ENCODE results near the gene KCNMA1.

Gene KCNMA1

DNA sequence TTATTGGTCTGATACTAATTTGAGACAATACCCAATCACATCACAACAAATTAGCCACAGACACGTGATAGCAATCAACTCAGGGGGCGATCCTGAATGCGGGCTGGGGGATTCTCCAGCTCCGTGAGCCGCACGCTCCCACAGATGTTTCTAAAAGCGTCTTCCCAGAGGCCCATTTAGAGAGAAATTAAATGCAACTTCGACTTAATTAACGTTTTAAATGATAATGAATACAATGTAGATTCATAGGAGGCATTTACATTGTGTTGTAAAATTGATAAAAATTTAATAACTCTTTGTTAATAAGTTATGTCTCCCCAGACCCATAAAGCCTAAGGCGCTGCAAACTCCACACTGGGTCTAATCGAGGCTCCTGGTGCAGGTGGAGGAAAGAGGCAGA, 642.6 kb downstream of the KCNMA1 start:
- no peaks in the 10 kb centered on the region for H3K9me2 ChIP-seq (replicated peaks; ENCODE audit: insufficient read depth, low read length)
- no peaks in the 10 kb centered on the region for H3K9me3 ChIP-seq (ENCODE audit: insufficient read depth, low read length)
- no peak overlapping the region for H3K27ac ChIP-seq (ENCODE audit: low read depth, low read length)
- no peak overlapping the region for H3K9ac ChIP-seq (ENCODE audit: low read length)
- H3K4me3 ChIP-seq (ENCODE audit: insufficient read depth, low read length, poor library complexity, severe bottlenecking) = no peak overlapping the region
- TF ChIP-seq, protein P1, sequence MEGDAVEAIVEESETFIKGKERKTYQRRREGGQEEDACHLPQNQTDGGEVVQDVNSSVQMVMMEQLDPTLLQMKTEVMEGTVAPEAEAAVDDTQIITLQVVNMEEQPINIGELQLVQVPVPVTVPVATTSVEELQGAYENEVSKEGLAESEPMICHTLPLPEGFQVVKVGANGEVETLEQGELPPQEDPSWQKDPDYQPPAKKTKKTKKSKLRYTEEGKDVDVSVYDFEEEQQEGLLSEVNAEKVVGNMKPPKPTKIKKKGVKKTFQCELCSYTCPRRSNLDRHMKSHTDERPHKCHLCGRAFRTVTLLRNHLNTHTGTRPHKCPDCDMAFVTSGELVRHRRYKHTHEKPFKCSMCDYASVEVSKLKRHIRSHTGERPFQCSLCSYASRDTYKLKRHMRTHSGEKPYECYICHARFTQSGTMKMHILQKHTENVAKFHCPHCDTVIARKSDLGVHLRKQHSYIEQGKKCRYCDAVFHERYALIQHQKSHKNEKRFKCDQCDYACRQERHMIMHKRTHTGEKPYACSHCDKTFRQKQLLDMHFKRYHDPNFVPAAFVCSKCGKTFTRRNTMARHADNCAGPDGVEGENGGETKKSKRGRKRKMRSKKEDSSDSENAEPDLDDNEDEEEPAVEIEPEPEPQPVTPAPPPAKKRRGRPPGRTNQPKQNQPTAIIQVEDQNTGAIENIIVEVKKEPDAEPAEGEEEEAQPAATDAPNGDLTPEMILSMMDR (IDR thresholded peaks at IDR 0.05; ENCODE audit: insufficient read depth, low read length, poor library complexity, severe bottlenecking) = no peak
- TF ChIP-seq EZH2phosphoT487 (conservative IDR thresholded peaks at IDR 0.05; ENCODE audit: low read length) = no peak
- no peaks in the 10 kb centered on the region for H4K20me1 ChIP-seq (ENCODE audit: low read depth, low read length)
- H3K79me2 ChIP-seq (ENCODE audit: insufficient read depth, low read length) = no peaks in the 10 kb centered on the region
- H3K36me3 ChIP-seq (ENCODE audit: low read length) = no peaks in the 10 kb centered on the region
- no peak overlapping the region for H3K4me2 ChIP-seq (ENCODE audit: low read depth, low read length, poor library complexity, severe bottlenecking)
- no peak overlapping the region for H2AFZ ChIP-seq (ENCODE audit: low read depth, low read length, severe bottlenecking)
- H3K27me3 ChIP-seq (ENCODE audit: low read length) = no peaks in the 10 kb centered on the region
- H3F3A ChIP-seq (ENCODE audit: insufficient read depth) = no peaks in the 10 kb centered on the region

DNA sequence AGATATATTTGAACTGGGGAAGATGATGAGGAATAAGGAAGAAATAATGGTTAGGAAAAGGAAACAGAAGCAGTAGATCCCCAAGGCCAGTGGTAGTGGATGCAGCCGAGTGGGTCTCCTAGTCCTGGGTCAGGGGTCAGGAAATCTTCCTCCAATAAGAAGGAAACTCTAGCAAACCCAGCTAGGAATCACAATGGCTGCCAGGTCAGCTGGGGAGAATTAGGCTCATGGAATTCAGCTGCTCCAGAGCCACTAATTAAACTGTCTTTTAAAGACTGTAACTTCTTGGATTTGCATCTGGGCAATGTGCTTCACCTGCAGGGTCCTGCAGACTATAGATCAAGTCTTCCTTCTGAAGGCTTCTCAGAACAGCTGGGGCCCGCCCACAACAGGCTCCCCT, 644.4 kb downstream of the KCNMA1 start:
- no peak overlapping the region for H3K4me2 ChIP-seq (ENCODE audit: low read depth, low read length, poor library complexity, severe bottlenecking)
- no peak overlapping the region for H3K4me3 ChIP-seq (ENCODE audit: insufficient read depth, low read length, poor library complexity, severe bottlenecking)
- no peaks in the 10 kb centered on the region for H4K20me1 ChIP-seq (ENCODE audit: low read depth, low read length)
- H3F3A ChIP-seq (ENCODE audit: insufficient read depth) = no peaks in the 10 kb centered on the region
- no peaks in the 10 kb centered on the region for H3K9me2 ChIP-seq (replicated peaks; ENCODE audit: insufficient read depth, low read length)
- H3K36me3 ChIP-seq (ENCODE audit: low read length) = no peaks in the 10 kb centered on the region
- no peaks in the 10 kb centered on the region for H3K27me3 ChIP-seq (ENCODE audit: low read length)
- TF ChIP-seq EZH2phosphoT487 (conservative IDR thresholded peaks at IDR 0.05; ENCODE audit: low read length) = no peak
- TF ChIP-seq, protein P1 (IDR thresholded peaks at IDR 0.05; ENCODE audit: insufficient read depth, low read length, poor library complexity, severe bottlenecking) = no peak
- no peaks in the 10 kb centered on the region for H3K79me2 ChIP-seq (ENCODE audit: insufficient read depth, low read length)
- no peak overlapping the region for H2AFZ ChIP-seq (ENCODE audit: low read depth, low read length, severe bottlenecking)
- no peaks in the 10 kb centered on the region for H3K9me3 ChIP-seq (ENCODE audit: insufficient read depth, low read length)
- H3K9ac ChIP-seq (ENCODE audit: low read length) = no peak overlapping the region
- no peak overlapping the region for H3K27ac ChIP-seq (ENCODE audit: low read depth, low read length)

DNA sequence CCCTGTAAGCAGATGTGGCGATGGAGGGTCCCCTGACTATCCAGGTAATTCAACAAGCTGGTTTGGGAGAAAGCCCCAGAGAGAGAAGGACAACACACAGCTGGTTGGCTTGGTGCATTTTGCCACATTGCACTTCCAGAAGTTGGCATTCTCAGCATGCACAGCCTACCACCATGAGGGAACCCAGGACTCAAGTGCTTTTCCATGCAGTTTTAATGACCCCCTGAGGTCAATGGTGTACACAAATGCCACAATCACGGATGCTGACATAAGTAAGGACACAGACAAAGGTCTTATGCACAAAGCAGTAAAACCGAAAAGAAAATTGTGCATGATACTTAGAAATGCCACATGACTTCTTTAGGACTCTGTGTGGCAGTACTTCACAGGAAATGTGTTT, 645.1 kb downstream of the KCNMA1 start:
- no peak for TF ChIP-seq EZH2phosphoT487 (conservative IDR thresholded peaks at IDR 0.05; ENCODE audit: low read length)
- TF ChIP-seq, protein P1 (IDR thresholded peaks at IDR 0.05; ENCODE audit: insufficient read depth, low read length, poor library complexity, severe bottlenecking) = no peak
- Histone ChIP-seq H3K27me3 (ENCODE audit: low read length) (no peaks in the 10 kb centered on the region), H3K27ac (ENCODE audit: low read depth, low read length) (no peak overlapping the region), H3K9me2 (replicated peaks; ENCODE audit: insufficient read depth, low read length) (no peaks in the 10 kb centered on the region), H3K4me3 (ENCODE audit: insufficient read depth, low read length, poor library complexity, severe bottlenecking) (no peak overlapping the region), H3F3A (ENCODE audit: insufficient read depth) (no peaks in the 10 kb centered on the region), H3K36me3 (ENCODE audit: low read length) (no peaks in the 10 kb centered on the region), H3K4me2 (ENCODE audit: low read depth, low read length, poor library complexity, severe bottlenecking) (no peak overlapping the region), H4K20me1 (ENCODE audit: low read depth, low read length) (no peaks in the 10 kb centered on the region), H2AFZ (ENCODE audit: low read depth, low read length, severe bottlenecking) (no peak overlapping the region), H3K9me3 (ENCODE audit: insufficient read depth, low read length) (no peaks in the 10 kb centered on the region), H3K79me2 (ENCODE audit: insufficient read depth, low read length) (no peaks in the 10 kb centered on the region), H3K9ac (ENCODE audit: low read length) (no peak overlapping the region)

Data from SU-DHL-6 (cell line).